Pancreas (tissue), 10 donors: ENCODE results near the gene DIP2B. TPM values are rescaled to one million over a fixed set of nuclear protein-coding genes. Genes with fewer than 3 reads are reported as not detected.
"Not testable (repeated sequence)": the region's sequence is repeated elsewhere in the genome, so short reads cannot be mapped to it uniquely, and the experiment has no call there.

Experiments
- ATAC-seq, 4 donors: fragments of 200-7000 bp; cut with Tn5 transposase; one replicate each; pipeline versions ENCODE4 v1.8.0 to v1.9.1; 2020; ENCODE audit warnings: mild to moderate bottlenecking in 4 of 4, moderate library complexity in 4 of 4
- DNase-seq, 6 donors: peaks; one replicate each; pipeline ENCODE4 v3.0.0-alpha.2; 2020
- FAIRE-seq: peaks from 2 replicates; lab custom pipeline; 2012; peaks lifted over from hg19 to GRCh38; lab: Jason Lieb, UNC
- H3K27ac ChIP-seq, 4 donors: fragments of 200-600 bp; sonication (generic); 1 replicate in 3 of 4; 2 replicates in 1 of 4; pipeline versions ENCODE4 v1.5.0 to v1.8.0; 2020
- H3K27me3 ChIP-seq, 4 donors: fragments of 200-600 bp; one replicate each; pipeline ENCODE4 v1.8.0; 2021
- H3K36me3 ChIP-seq, 3 donors: fragments of 200-600 bp; sonication (generic) in 1 of 3; one replicate each; pipeline versions ENCODE4 v1.5.0 to v1.8.0; 2020 to 2021
- H3K4me1 ChIP-seq, 3 donors: fragments of 200-600 bp; one replicate each; pipeline ENCODE4 v1.8.0; 2021
- H3K4me3 ChIP-seq, 4 donors: fragments of 200-600 bp; sonication (generic) in 2 of 4; one replicate each; pipeline versions ENCODE4 v1.5.0 to v1.8.0; 2020 to 2021
- H3K9me3 ChIP-seq, 4 donors: fragments of 200-600 bp; one replicate each; pipeline ENCODE4 v1.8.0; 2021
- CTCF ChIP-seq, 4 donors: fragments of 200-600 bp; sonication (generic) in 3 of 4; IDR thresholded peaks; one replicate each; pipeline versions ENCODE4 v1.5.0 to v1.8.0; 2021; ENCODE audit warnings: antibody characterized with exemption in 4 of 4
- WGBS, 2 donors: extraction: QIAGEN DNeasy Blood & Tissue Kit; methylation state at CpG; one replicate each; pipeline ENCODE4 v1.1.7; 2013; 5-methylcytosine and 5-hydroxymethylcytosine counted together
- intact Hi-C, 3 donors: fragments of 100-400 bp; cut with DNase I; formaldehyde crosslinking; loops; one replicate each; pipeline versions ENCODE4 v1.11.1 to v1.14.2; 2022
- polyA plus RNA-seq, 2 donors: library from polyadenylated mRNA; stranded (reverse); fragments of 200-250 nt; gene quantifications; one replicate each; pipeline ENCODE4 v1.2.3, GENCODE V29; 2013
- total RNA-seq, 6 donors: library from RNA; stranded (reverse); fragmentation: NEBNext Ultra II Directional in 4 of 6; extraction: Animal tissue kit (Norgen Biotek cat#: 25700) in 4 of 6; gene quantifications; one replicate each; pipeline versions ENCODE4 v1.2.1 to v1.2.4, GENCODE V29; 2021 to 2023
- donor health status: healthy with polysubstance abuse.
- donor health status: DM: no; HTN: no; CAD: no; lungs with moderate emphysema.
- donor health status: DM: no; HTN: no; CAD: no.
- donor health status: control.
- donor health status: control.
- donor health status: Bipolar disorder and iron deficiency.
- donor health status: DM: yes; HTN: yes; CAD: no.
- donor health status: DM: no; HTN: no; CAD: no.
- donor health status: DM: no; HTN: no; CAD: no.
- donor health status: DM: yes; HTN: yes; CAD: no.

Gene DIP2B
- total and polyA plus RNA-seq, 8 donors, result 3.2 to 15.9 (median 9.2) TPM

GRCh38 chr12:50482571-50482970 lies 22.2 kb upstream of the DIP2B start:
- ATAC-seq (no peak), DNase-seq (no peak), FAIRE-seq (no peak)
- H3K27ac ChIP-seq, result no peak overlapping the region
- intact Hi-C loops, result no loop called here
- H3K9me3 ChIP-seq, result no peaks in the 10 kb centered on the region
- WGBS, 2 donors, result 94 to 97% methylated on average over 4 of the region's 4 CpGs
- H3K27me3 ChIP-seq, result no peaks in the 10 kb centered on the region
- H3K36me3 ChIP-seq, result no peaks in the 10 kb centered on the region
- H3K4me3 ChIP-seq, result no peak overlapping the region
- TF ChIP-seq CTCF (IDR thresholded peaks at IDR 0.05), result no peak
- no peaks in the 10 kb centered on the region for H3K4me1 ChIP-seq

GRCh38 chr12:50483488-50483887 lies 21.3 kb upstream of the DIP2B start:
- Histone ChIP-seq H3K4me1 (no peaks in the 10 kb centered on the region), H3K27ac (no peak overlapping the region), H3K27me3 (no peaks in the 10 kb centered on the region), H3K9me3 (no peaks in the 10 kb centered on the region), H3K4me3 (no peak overlapping the region), H3K36me3 (no peaks in the 10 kb centered on the region)
- FAIRE-seq (no peak), DNase-seq (no peak), ATAC-seq (peak in 1 of 4 donors; percentile 15)
- no peak for TF ChIP-seq CTCF (IDR thresholded peaks at IDR 0.05)
- intact Hi-C loops, result no loop called here
- WGBS, 2 donors, result 90 to 92% methylated on average over 1 of the region's 1 CpG

GRCh38 chr12:50488801-50489200 lies 16.0 kb upstream of the DIP2B start:
- FAIRE-seq (no peak), ATAC-seq (no peak), DNase-seq (no peak)
- H3K27ac ChIP-seq, result no peak overlapping the region
- TF ChIP-seq CTCF (IDR thresholded peaks at IDR 0.05), result no peak
- H3K4me1 ChIP-seq, result no peaks in the 10 kb centered on the region
- 83 to 85% methylated on average over 5 of the region's 5 CpGs for WGBS, 2 donors
- intact Hi-C loops, result no loop called here
- H3K27me3 ChIP-seq, result no peaks in the 10 kb centered on the region
- H3K9me3 ChIP-seq, result no peaks in the 10 kb centered on the region
- H3K4me3 ChIP-seq, result no peak overlapping the region
- no peaks in the 10 kb centered on the region for H3K36me3 ChIP-seq

- 88 to 93% methylated on average over 11 of the region's 11 CpGs for WGBS, 2 donors
- H3K9me3 ChIP-seq, result not testable (repeated sequence)
Measured at GRCh38 chr12:50498119-50498518, 6.7 kb upstream of the DIP2B start.

GRCh38 chr12:50505675-50506530 lies 1.1 kb downstream of the DIP2B start:
- peak in 3 of 4 donors; percentile 41 to 57 (median 56) for ATAC-seq

More at GRCh38 chr12:50498119-50498518, 6.7 kb upstream of the DIP2B start:
- DNase-seq, H3K4me3 ChIP-seq, H3K36me3 ChIP-seq, H3K4me1 ChIP-seq, H3K27me3 ChIP-seq, H3K27ac ChIP-seq, intact Hi-C loops, ATAC-seq, FAIRE-seq: not testable (repeated sequence)

More at GRCh38 chr12:50505675-50506530, 1.1 kb downstream of the DIP2B start:
- intact Hi-C loops, result loop anchor here in 1 of 3 donors (5.0 kb wide), 1 partner anchor 131 kb away; no protein-coding TSS in a partner anchor
- DNase-seq (peak in 1 of 6 donors; percentile 49), FAIRE-seq (no peak)
- 0 to 1% methylated on average over 11 of the region's 11 CpGs for WGBS, 2 donors
- Histone ChIP-seq H3K27ac (peak overlapping the region; percentile 90 to 97 (median 94)), H3K9me3 (no peaks in the 10 kb centered on the region), H3K36me3 (no peaks in the 10 kb centered on the region), H3K27me3 (no peaks in the 10 kb centered on the region), H3K4me3 (peak overlapping the region; percentile 73 to 86 (median 75)), H3K4me1 (peaks cover 10 to 41% (median 14%) of the 10 kb centered on the region in 3 donors)
- TF ChIP-seq CTCF (IDR thresholded peaks at IDR 0.05), result no peak
